Hematopoietic multipotent progenitor cell treated with erythropoietin and hydrocortisone succinate and interleukin-3 and kit ligand, for 17 days (in vitro differentiated cells): ENCODE results near the gene LMNA.
"Not testable (repeated sequence)": the region's sequence is repeated elsewhere in the genome, so short reads cannot be mapped to it uniquely, and the experiment has no call there.

ENCODE experiments used
- DNase-seq: peaks from one replicate; pipeline ENCODE4 v3.0.0-alpha.2; 2015; ENCODE audit warnings: low spot score

Gene LMNA

GRCh38 chr1:156164125-156164831, 49.8 kb downstream of the LMNA start:
- no peak for DNase-seq

GRCh38 chr1:156165083-156165482, 50.6 kb downstream of the LMNA start:
- DNase-seq = no peak

DNA sequence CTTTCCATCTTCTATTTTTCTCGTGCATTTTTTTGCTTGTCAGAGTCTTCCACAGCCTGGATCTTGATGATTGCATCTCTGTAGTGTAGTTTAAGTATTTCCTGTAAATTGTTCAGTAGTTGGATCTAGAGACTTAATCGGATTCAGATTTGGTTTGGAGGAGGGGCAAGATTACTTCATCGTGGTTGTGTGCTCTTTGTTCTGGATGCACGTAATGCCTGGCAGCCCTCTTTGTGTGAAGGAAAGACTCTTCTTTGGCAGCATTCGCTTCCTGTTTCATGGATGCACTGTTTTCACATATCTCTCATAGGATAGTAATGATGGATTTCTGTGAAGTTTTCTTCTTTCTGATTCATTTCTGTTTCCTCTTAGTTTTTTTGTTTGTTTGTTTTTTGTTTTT, 53.0 kb downstream of the LMNA start:
- DNase-seq = no peak

DNA sequence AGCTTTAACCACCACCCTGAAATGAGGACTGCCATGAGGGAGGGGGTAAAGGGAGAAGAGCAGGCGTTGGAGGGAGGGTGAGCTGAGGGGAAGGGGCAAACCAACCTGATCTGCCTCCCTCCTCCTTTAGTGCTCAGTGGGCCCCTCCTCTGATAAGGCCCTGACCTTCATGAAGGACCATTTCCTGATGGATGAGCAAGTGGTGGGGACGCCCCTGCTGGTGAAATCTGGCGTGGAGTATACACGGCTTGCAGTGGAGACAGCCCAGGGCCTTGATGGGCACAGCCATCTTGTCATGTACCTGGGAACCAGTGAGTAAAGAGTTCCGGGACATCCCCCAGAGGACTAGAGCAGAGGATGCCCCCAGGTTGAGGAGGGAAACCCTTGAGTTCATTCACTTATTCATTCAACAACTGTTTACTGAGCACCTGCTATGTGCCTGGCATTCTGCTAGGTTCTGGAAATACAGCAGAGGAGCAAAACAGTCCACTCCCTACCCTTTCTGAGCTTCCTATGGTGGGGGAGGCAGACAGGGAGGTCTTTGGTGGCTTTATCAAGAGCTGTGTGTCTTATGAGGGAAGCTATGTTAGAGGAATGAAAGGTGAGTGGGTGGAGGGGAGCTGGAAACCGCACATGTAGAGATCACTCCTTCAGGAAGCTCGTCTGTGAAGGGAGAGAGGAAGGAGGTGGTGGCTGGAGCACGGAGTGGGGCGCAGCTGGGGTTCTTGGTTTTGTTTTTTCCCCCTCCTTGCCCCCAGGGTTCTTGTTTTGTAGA, 58.4 kb downstream of the LMNA start:
- no peak for DNase-seq

- DNase-seq = no peak
These were observed 62.2 kb downstream of the LMNA start for GRCh38 chr1:156176610-156177210.

DNA sequence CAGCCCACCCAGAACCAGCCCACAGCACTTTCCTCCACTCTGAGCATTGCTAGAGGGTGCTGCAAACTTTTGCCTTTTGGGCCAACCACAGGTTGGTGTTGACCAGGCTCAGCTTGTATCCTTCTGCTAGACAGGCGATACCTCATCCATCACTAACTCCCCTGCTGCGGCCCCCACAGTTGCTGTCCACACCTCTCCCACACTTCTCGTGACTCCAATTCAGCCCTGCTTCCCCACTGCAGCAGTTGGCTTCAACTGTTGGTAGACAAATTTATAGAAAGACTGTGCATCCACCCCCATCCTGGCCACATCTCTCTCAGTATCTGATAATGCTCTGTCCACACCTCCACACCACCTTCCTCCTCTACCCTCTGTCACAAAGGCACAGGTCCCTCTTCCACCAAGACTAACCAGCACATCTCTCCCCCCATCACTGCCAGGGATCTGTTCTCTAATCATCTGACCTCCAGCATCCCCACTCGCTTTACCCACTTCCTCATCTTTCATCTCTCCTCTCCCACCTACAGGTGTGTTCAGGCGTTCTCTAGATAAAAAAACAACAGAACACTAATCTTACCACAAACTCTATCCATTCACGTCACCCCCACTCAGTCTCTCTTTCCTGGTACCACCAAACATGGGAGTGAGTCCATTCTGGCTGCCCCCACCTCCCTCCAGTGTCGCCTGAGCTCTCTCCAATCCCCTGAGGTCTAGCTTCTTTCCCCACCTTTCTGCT, 63.6 kb downstream of the LMNA start:
- no peak for DNase-seq

- DNase-seq = no peak
These were observed 66.0 kb downstream of the LMNA start for GRCh38 chr1:156180471-156180870.

DNA sequence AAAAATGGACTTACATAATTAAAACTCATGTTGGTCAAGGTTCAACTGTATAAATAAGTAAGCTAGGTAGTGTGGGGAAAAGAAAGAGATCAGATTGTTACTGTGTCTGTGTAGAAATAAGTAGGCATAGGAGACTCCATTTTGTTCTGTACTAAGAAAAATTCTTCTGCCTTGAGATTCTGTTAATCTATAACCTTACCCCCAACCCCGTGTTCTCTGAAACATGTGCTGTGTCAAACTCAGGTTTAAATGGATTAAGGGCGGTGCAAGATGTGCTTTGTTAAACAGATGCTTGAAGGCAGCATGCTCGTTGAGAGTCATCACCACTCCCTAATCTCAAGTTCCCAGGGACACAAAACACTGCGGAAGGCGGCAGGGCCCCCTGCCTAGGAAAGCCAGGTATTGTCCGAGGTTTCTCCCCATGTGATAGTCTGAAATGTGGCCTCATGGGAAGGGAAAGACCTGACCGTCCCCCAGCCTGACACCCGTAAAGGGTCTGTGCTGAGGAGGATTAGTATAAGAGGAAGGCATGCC, 66.9 kb downstream of the LMNA start:
- not testable (repeated sequence) for DNase-seq

DNA sequence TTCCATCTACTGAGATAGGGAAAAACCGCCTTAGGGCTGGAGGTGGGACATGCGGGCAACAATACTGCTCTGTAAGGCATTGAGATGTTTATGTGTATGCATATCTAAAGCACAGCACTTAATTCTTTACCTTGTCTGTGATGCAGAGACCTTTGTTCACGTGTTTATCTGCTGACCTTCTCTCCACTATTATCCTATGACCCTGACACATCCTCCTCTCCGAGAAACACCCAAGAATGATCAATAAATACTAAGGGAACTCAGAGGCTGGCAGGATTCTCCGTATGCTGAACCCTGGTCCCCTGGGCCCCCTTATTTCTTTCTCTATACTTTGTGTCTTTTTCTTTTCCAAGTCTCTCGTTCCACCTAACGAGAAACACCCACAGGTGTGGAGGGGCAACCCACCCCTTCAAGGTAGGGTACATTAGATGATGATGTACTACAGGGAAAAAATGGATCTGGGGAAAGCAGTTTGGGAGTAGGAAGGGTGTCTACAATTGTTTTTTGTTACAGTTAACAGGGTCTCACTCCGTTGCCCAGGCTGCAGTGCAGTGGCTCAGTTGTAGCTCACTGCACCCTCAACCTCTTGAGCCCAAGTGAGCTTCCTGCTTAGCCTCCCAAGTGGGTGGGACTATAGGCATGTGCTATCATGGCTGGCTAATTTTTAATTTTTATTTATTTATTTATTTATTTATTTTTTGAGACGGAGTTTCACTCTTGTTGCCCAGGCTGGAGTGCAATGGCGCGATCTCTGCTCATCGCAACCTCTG, 67.7 kb downstream of the LMNA start:
- DNase-seq = not testable (repeated sequence)

DNA sequence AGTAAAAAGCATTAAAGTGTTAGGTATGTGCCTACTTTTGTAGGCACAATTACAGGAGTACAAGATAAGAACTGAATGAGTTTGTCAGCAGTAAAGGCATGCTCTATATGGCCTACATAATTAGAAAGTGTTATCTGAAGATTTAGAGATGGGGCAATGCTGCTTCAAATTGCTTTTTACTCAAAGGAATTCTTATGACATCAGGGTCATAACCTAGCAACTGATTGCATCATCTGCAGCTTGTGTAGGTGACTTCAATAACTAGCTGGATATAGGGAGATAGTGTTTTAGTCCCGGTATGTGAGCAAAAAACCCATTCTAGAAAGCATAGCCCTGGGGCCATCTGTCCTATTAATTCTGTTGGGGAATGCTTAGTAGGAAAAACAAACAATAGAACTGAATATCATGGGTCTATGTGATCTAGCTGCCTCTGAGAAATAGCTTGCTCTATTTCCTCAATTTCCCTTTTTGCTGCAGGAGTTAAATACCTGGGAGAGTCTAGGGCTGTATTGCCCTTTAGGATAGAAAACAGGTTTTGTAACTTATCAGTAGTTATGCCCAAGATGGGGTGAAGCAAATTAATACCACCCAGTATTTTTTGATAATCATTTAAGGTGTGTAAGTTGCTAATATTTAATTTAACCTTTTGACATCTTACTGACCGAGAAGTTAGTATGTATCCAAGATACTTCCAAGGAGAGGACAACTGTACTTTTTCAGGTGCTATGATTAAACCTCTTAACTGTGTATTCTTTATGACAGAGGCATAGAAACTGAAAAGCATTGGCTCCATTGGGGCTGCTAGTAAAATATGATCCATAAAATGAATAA, 72.1 kb downstream of the LMNA start:
- not testable (repeated sequence) for DNase-seq
